NCI-H2029 (cell line): ENCODE results near the gene ITGB7.
A peak's percentile ranks its signal among the peaks of the same experiment; 100 is the strongest.
"Not testable (repeated sequence)": the region's sequence is repeated elsewhere in the genome, so short reads cannot be mapped to it uniquely, and the experiment has no call there.

Source experiments
- DNase-seq: peaks from one replicate; lab custom pipeline; 2025; lab: John Stamatoyannopoulos, UW

The ITGB7 gene

GRCh38 chr12:53178803-53179202, 28.2 kb downstream of the ITGB7 start:
- not testable (repeated sequence) for DNase-seq

- DNase-seq, result peak; percentile 63
These were observed 29.6 kb downstream of the ITGB7 start for GRCh38 chr12:53177447-53177846.

GRCh38 chr12:53176750-53177149, 30.3 kb downstream of the ITGB7 start:
- no peak for DNase-seq

- DNase-seq, result peak; percentile 88
These were observed 32.1 kb downstream of the ITGB7 start for GRCh38 chr12:53174881-53175491.

GRCh38 chr12:53173085-53173715, 33.9 kb downstream of the ITGB7 start:
- no peak for DNase-seq

GRCh38 chr12:53172352-53172751, 34.7 kb downstream of the ITGB7 start:
- no peak for DNase-seq

- DNase-seq, result peak; percentile 73
These were observed 35.2 kb downstream of the ITGB7 start for GRCh38 chr12:53171725-53172329.

- no peak for DNase-seq
These were observed 36.0 kb downstream of the ITGB7 start for GRCh38 chr12:53170876-53171724.

- DNase-seq, result peak; percentile 17
These were observed 36.8 kb downstream of the ITGB7 start for GRCh38 chr12:53170215-53170614.

GRCh38 chr12:53169644-53170043, 37.4 kb downstream of the ITGB7 start:
- DNase-seq, result no peak

GRCh38 chr12:53166837-53167236, 40.2 kb downstream of the ITGB7 start:
- no peak for DNase-seq

- not testable (repeated sequence) for DNase-seq
These were observed 44.0 kb downstream of the ITGB7 start for GRCh38 chr12:53163008-53163407.

GRCh38 chr12:53161119-53161911, 45.7 kb downstream of the ITGB7 start:
- DNase-seq, result no peak

GRCh38 chr12:53160673-53161072, 46.4 kb downstream of the ITGB7 start:
- no peak for DNase-seq

GRCh38 chr12:53160000-53160399, 47.1 kb downstream of the ITGB7 start:
- DNase-seq, result no peak

GRCh38 chr12:53159195-53159839, 47.7 kb downstream of the ITGB7 start:
- DNase-seq, result peak; percentile 70

- DNase-seq, result no peak
These were observed 54.7 kb downstream of the ITGB7 start for GRCh38 chr12:53152390-53152789.

- DNase-seq, result no peak
These were observed 56.0 kb downstream of the ITGB7 start for GRCh38 chr12:53151039-53151438.

GRCh38 chr12:53147653-53148052, 59.4 kb downstream of the ITGB7 start:
- DNase-seq, result no peak

- no peak for DNase-seq
These were observed 59.9 kb downstream of the ITGB7 start for GRCh38 chr12:53147181-53147580.
